HUES6 (cell line): ENCODE measurements around the gene SH2D6.
"Not testable (repeated sequence)": the region's sequence is repeated elsewhere in the genome, so short reads cannot be mapped to it uniquely, and the experiment has no call there.

Experiments
- H3K27ac ChIP-seq: 2 replicates; pipeline ENCODE4 v1.7.0; 2013; ENCODE audit warnings: low read depth, mild to moderate bottlenecking, low read length, inconsistent platforms
- H3K27me3 ChIP-seq: 2 replicates; pipeline ENCODE4 v1.6.1; 2013; ENCODE audit warnings: low read length; ENCODE audit not compliant: control insufficient read depth, insufficient read depth
- H3K36me3 ChIP-seq: 2 replicates; pipeline ENCODE4 v1.6.1; 2013; ENCODE audit warnings: low read length; ENCODE audit not compliant: control insufficient read depth, insufficient read depth
- H3K4me1 ChIP-seq: 2 replicates; pipeline ENCODE4 v1.6.1; 2013; ENCODE audit warnings: low read length; ENCODE audit not compliant: control insufficient read depth, insufficient read depth
- H3K4me3 ChIP-seq: 2 replicates; pipeline ENCODE4 v1.5.1; 2013; ENCODE audit warnings: low read depth, low read length
- H3K9ac ChIP-seq: one replicate; pipeline ENCODE4 v1.6.1; 2013; ENCODE audit warnings: mild to moderate bottlenecking, low read length
- H3K9me3 ChIP-seq: 2 replicates; pipeline ENCODE4 v1.6.1; 2013; ENCODE audit warnings: low read depth, low read length; ENCODE audit not compliant: control insufficient read depth, insufficient read depth

Gene SH2D6

DNA sequence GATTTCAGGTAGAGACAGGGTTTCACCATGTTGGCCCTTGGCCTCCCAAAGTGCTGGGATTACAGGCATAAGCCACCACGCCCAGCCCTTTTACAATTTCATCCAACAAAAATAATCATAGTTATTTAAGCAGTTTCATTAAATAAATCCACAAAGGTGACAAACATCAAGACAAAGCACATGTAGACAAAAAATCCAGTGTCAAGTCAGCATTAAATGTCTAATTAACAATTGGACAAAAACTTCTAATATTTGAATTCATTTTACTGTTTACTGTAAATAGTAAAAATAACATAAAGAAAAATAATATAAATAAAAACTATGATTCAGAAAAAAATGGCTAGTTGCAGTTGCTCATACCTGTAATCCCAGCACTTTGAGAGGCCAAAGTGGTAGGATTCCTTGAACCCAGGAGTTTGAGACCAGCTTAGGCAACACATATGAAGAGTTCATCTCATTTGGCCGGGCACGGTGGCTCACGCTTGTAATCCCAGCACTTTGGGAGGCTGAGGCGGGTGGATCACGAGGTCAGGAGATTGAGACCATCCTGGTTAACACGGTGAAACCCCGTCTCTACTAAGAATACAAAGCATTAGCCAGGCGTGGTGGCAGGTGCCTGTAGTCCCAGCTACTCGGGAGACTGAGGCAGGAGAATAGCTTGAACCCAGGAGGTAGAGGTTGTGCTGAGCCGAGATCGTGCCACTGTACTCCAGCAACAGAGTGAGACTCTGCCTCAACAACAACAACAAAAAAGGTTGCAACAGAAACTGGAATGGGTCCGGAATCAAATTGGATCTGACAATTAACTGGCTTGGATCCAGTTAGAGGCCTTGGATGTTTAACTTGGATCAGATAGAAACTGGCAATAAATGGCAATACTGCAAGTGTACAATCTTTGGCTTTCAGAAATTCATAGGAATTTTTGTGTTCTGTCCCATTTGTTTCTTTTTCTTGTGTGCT is 63.6 kb downstream of the SH2D6 start:
- Histone ChIP-seq H3K9me3 (0 out of 2 replicates have a peak, but pooled peaks cover 2% of the 10 kb centered on the region), H3K36me3 (no peaks in the 10 kb centered on the region; the same call in 1 of the 2 replicates), H3K4me3 (no peak overlapping the region), H3K4me1 (peaks cover 4% of the 10 kb centered on the region; the same call in 1 of the 2 replicates), H3K27ac (no peak overlapping the region), H3K9ac (no peak overlapping the region), H3K27me3 (no peaks in the 10 kb centered on the region)

DNA sequence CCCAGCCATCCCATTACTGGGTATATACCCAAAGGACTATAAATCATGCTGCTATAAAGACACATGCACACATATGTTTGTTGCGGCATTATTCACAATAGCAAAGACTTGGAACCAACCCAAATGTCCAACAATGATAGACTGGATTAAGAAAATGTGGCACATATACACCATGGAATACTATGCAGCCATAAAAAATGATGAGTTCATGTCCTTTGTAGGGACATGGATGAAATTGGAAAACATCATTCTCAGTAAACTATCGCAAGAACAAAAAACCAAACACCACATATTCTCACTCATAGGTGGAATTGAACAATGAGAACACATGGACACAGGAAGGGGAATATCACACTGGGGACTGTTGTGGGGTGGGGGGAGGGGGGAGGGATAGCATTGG is 66.1 kb downstream of the SH2D6 start:
- H3K4me3 ChIP-seq, H3K27ac ChIP-seq, H3K9me3 ChIP-seq, H3K36me3 ChIP-seq, H3K9ac ChIP-seq, H3K27me3 ChIP-seq, H3K4me1 ChIP-seq: not testable (repeated sequence)

DNA sequence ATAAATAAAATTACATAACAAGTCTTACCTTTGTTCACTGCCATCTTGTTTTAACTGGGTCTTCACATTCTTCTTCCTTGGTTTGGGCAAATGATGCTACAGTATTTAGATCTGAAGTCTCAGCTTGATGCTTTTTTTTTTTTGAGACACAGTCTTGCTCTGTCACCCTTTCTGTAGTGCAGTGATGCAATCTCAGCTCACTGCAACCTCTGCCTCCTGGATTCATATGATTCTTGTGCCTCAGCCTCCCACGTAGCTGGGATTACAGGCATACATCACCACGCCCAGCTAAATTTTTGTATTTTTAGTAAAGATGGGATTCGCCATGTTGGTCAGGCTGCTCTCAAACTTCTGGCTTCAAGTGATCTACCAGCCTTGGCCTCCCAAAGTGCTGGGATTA is 67.3 kb downstream of the SH2D6 start:
- Histone ChIP-seq H3K9ac (no peak overlapping the region), H3K27ac (no peak overlapping the region), H3K4me1 (no peaks in the 10 kb centered on the region), H3K36me3 (no peaks in the 10 kb centered on the region; the same call in 1 of the 2 replicates), H3K4me3 (no peak overlapping the region), H3K27me3 (no peaks in the 10 kb centered on the region), H3K9me3 (0 out of 2 replicates have a peak, but pooled peaks cover 7% of the 10 kb centered on the region)
